Measurements from ENCODE around the gene HS6ST1.

Gene HS6ST1

GRCh38 chr2:128318776-128319464 is at the start of gene HS6ST1:
TSS of gene HS6ST1 (minus strand) at chr2:128318868. CDS start at chr2:128318563, 305 bp downstream.
- TF ChIP-seq CTCF (IDR thresholded peaks at IDR 0.05; ENCODE audit: low read depth, low read length, missing control alignments): no peak
- DNase-seq (ENCODE audit: extremely low read depth, low read depth): no peak
- peak within 1 kb of the TSS; percentile 74 for H3K4me3 ChIP-seq (replicated peaks; ENCODE audit: low read depth, low read length)

GRCh38 chr2:128367601-128368359 is 49.1 kb upstream of the HS6ST1 start:
- TF ChIP-seq CTCF (IDR thresholded peaks at IDR 0.05; ENCODE audit: low read depth, low read length, missing control alignments): no peak
- no peak overlapping the region for H3K4me3 ChIP-seq (replicated peaks; ENCODE audit: low read depth, low read length)
- no peak for DNase-seq (ENCODE audit: extremely low read depth, low read depth)

GRCh38 chr2:128366713-128367511 is 48.2 kb upstream of the HS6ST1 start:
- TF ChIP-seq CTCF (IDR thresholded peaks at IDR 0.05; ENCODE audit: low read depth, low read length, missing control alignments): no peak
- DNase-seq (ENCODE audit: extremely low read depth, low read depth): no peak
- no peak overlapping the region for H3K4me3 ChIP-seq (replicated peaks; ENCODE audit: low read depth, low read length)

- no peak for DNase-seq (ENCODE audit: extremely low read depth, low read depth)
- TF ChIP-seq CTCF (IDR thresholded peaks at IDR 0.05; ENCODE audit: low read depth, low read length, missing control alignments): no peak
- no peak overlapping the region for H3K4me3 ChIP-seq (replicated peaks; ENCODE audit: low read depth, low read length)
Measured at GRCh38 chr2:128365217-128365905, 46.7 kb upstream of the HS6ST1 start.

- H3K4me3 ChIP-seq (replicated peaks; ENCODE audit: low read depth, low read length): no peak overlapping the region
- DNase-seq (ENCODE audit: extremely low read depth, low read depth): no peak
- TF ChIP-seq CTCF (IDR thresholded peaks at IDR 0.05; ENCODE audit: low read depth, low read length, missing control alignments): no peak
Measured at GRCh38 chr2:128364441-128364911, 45.8 kb upstream of the HS6ST1 start.

- DNase-seq (ENCODE audit: extremely low read depth, low read depth): no peak
- no peak overlapping the region for H3K4me3 ChIP-seq (replicated peaks; ENCODE audit: low read depth, low read length)
- no peak for TF ChIP-seq CTCF (IDR thresholded peaks at IDR 0.05; ENCODE audit: low read depth, low read length, missing control alignments)
Measured at GRCh38 chr2:128363934-128364361, 45.3 kb upstream of the HS6ST1 start.
